Trophoblast cell (in vitro differentiated cells and primary cell): ENCODE measurements around the gene PPP3R2.

Experiments used
- DNase-seq, 2 donors: peaks; one replicate each; pipeline ENCODE4 v3.0.0-alpha.2; 2016
- H2AFZ ChIP-seq: 2 replicates; pipeline ENCODE4 v1.6.1; 2013; ENCODE audit warnings: low read length, moderate library complexity, mild to moderate bottlenecking; ENCODE audit not compliant: insufficient read depth, poor library complexity
- H2AK5ac ChIP-seq: 2 replicates; pipeline ENCODE4 v1.6.1; 2013; ENCODE audit warnings: mild to moderate bottlenecking, low read length
- H2BK120ac ChIP-seq: 2 replicates; pipeline ENCODE4 v1.6.1; 2013; ENCODE audit warnings: low read length, mild to moderate bottlenecking, moderate library complexity; ENCODE audit not compliant: insufficient read depth, poor library complexity
- H2BK12ac ChIP-seq: 2 replicates; pipeline ENCODE4 v1.6.1; 2013; ENCODE audit warnings: mild to moderate bottlenecking, low read length, moderate library complexity
- H2BK5ac ChIP-seq: 2 replicates; pipeline ENCODE4 v1.6.1; 2013; ENCODE audit warnings: low read length, low read depth, moderate library complexity, mild to moderate bottlenecking; ENCODE audit not compliant: poor library complexity
- H3K14ac ChIP-seq: 2 replicates; pipeline ENCODE4 v1.6.1; 2013; ENCODE audit warnings: mild to moderate bottlenecking, low read length
- H3K18ac ChIP-seq: 2 replicates; pipeline ENCODE4 v1.6.1; 2013; ENCODE audit warnings: mild to moderate bottlenecking, low read length
- H3K23ac ChIP-seq: 2 replicates; pipeline ENCODE4 v1.6.1; 2013; ENCODE audit warnings: low read length
- H3K27ac ChIP-seq: 2 replicates; pipeline ENCODE4 v1.5.1; 2013; ENCODE audit warnings: low read depth, mild to moderate bottlenecking, inconsistent platforms, low read length, moderate library complexity
- H3K27me3 ChIP-seq: 2 replicates; pipeline ENCODE4 v1.6.1; 2013; ENCODE audit warnings: inconsistent platforms, mild to moderate bottlenecking, low read length, moderate library complexity; ENCODE audit not compliant: insufficient read depth
- H3K36me3 ChIP-seq, 2 experiments: 1 replicate in 1 of 2; 2 replicates in 1 of 2; pipeline ENCODE4 v1.6.1; 2013; ENCODE audit warnings: low read length in 2 of 2, mild to moderate bottlenecking in 2 of 2, moderate library complexity in 1 of 2; ENCODE audit not compliant: insufficient read depth in 2 of 2, control insufficient read depth in 1 of 2
- H3K4ac ChIP-seq: 2 replicates; pipeline ENCODE4 v1.6.1; 2013; ENCODE audit warnings: low read depth, mild to moderate bottlenecking, low read length, moderate library complexity
- H3K4me1 ChIP-seq, 2 experiments: 1 replicate in 1 of 2; 2 replicates in 1 of 2; pipeline ENCODE4 v1.6.1; 2013; ENCODE audit warnings: low read length in 2 of 2, mild to moderate bottlenecking in 2 of 2, moderate library complexity in 1 of 2; ENCODE audit not compliant: insufficient read depth in 2 of 2, control insufficient read depth in 1 of 2
- H3K4me2 ChIP-seq: 2 replicates; pipeline ENCODE4 v1.6.1; 2013; ENCODE audit warnings: inconsistent platforms, mild to moderate bottlenecking, low read length, moderate library complexity
- H3K4me3 ChIP-seq: 2 replicates; pipeline ENCODE4 v1.5.1; 2013; ENCODE audit warnings: mild to moderate bottlenecking, low read depth, low read length, inconsistent platforms
- H3K79me1 ChIP-seq: one replicate; pipeline ENCODE4 v1.6.1; 2013; ENCODE audit warnings: low read length
- H3K79me2 ChIP-seq: 2 replicates; pipeline ENCODE4 v1.6.1; 2013; ENCODE audit warnings: low read length, mild to moderate bottlenecking; ENCODE audit not compliant: control insufficient read depth, insufficient read depth, poor library complexity
- H3K9ac ChIP-seq: 2 replicates; pipeline ENCODE4 v1.6.1; 2013; ENCODE audit warnings: mild to moderate bottlenecking, low read length
- H3K9me3 ChIP-seq: 2 replicates; pipeline ENCODE4 v1.6.1; 2013; ENCODE audit warnings: low read depth, mild to moderate bottlenecking, control low read depth, inconsistent platforms, low read length; ENCODE audit not compliant: insufficient read depth
- H4K12ac ChIP-seq: 2 replicates; pipeline ENCODE4 v1.6.1; 2013; ENCODE audit warnings: low read depth, mild to moderate bottlenecking, low read length, moderate library complexity
- H4K8ac ChIP-seq: 2 replicates; pipeline ENCODE4 v1.6.1; 2013; ENCODE audit warnings: low read depth, mild to moderate bottlenecking, low read length, moderate library complexity
- H4K91ac ChIP-seq: one replicate; pipeline ENCODE4 v1.6.1; 2013; ENCODE audit warnings: low read depth, mild to moderate bottlenecking, low read length, moderate library complexity
- WGBS: extraction: QIAGEN DNeasy Blood & Tissue Kit; methylation state at CpG from one replicate; pipeline ENCODE4 v1.1.7; 2013; ENCODE audit warnings: missing lambda C conversion rate; ENCODE audit not compliant: insufficient read length, insufficient coverage; ENCODE audit errors: extremely low coverage; 5-methylcytosine and 5-hydroxymethylcytosine counted together

The PPP3R2 gene

GRCh38 chr9:101635473-101635872 lies 40.7 kb upstream of the PPP3R2 start:
- H3K4me1 ChIP-seq = no peaks in the 10 kb centered on the region
- no peak overlapping the region for H4K12ac ChIP-seq
- H3K27me3 ChIP-seq = no peaks in the 10 kb centered on the region
- H3K79me2 ChIP-seq = no peaks in the 10 kb centered on the region
- H3K4ac ChIP-seq = no peak overlapping the region
- H2AFZ ChIP-seq = no peak overlapping the region
- H3K9me3 ChIP-seq = no peaks in the 10 kb centered on the region
- H3K9ac ChIP-seq = no peak overlapping the region
- no peak overlapping the region for H3K27ac ChIP-seq
- no peaks in the 10 kb centered on the region for H3K79me1 ChIP-seq
- DNase-seq = no peak
- H2BK120ac ChIP-seq = no peak overlapping the region
- no peak overlapping the region for H3K18ac ChIP-seq
- H3K4me3 ChIP-seq = no peak overlapping the region
- no peak overlapping the region for H3K23ac ChIP-seq
- H2BK5ac ChIP-seq = no peak overlapping the region
- H3K36me3 ChIP-seq = no peaks in the 10 kb centered on the region
- H4K8ac ChIP-seq = no peak overlapping the region
- no peak overlapping the region for H3K4me2 ChIP-seq
- no peak overlapping the region for H2BK12ac ChIP-seq
- WGBS = no CpG with 5 or more reads among the region's 1 CpG
- H2AK5ac ChIP-seq = no peak overlapping the region
- no peak overlapping the region for H3K14ac ChIP-seq
- no peak overlapping the region for H4K91ac ChIP-seq

DNA sequence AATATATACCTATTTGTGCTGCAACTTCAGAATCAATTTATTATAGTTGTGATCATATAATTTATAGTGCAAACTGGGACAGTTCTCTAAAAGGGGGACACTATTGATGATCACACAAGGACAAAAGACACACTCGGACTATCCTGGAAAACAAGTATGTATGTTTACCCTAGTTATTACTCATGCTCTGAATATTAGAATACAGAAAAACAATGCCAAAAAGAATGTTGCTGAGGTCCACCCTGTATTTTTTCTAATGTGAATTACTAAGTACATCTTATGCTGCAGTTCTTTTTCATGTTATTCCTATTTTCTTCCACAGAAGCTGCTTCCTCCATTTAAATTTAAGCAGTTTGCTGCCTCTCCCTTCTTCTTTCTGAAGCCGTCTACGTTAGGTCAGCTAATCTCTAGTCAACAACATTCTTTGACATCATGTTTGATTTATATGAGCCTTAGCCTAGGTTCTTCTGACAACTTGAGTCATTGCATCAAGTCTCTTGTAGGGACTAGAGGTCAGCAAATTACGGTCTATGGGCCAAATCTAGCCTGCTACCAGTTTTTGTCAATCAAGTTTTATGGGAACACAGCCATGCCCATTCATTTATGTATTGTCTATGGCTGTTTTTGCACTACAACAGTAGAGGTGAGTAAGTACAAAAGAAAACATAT lies 40.1 kb upstream of the PPP3R2 start:
- no peaks in the 10 kb centered on the region for H3K79me2 ChIP-seq
- no peak for DNase-seq
- no peak overlapping the region for H2BK120ac ChIP-seq
- no peak overlapping the region for H3K4me2 ChIP-seq
- H3K36me3 ChIP-seq = no peaks in the 10 kb centered on the region
- no peaks in the 10 kb centered on the region for H3K9me3 ChIP-seq
- no peak overlapping the region for H2BK12ac ChIP-seq
- H3K9ac ChIP-seq = no peak overlapping the region
- no peaks in the 10 kb centered on the region for H3K79me1 ChIP-seq
- WGBS = no CpG with 5 or more reads among the region's 4 CpGs
- no peak overlapping the region for H2AFZ ChIP-seq
- no peak overlapping the region for H3K4me3 ChIP-seq
- H4K8ac ChIP-seq = no peak overlapping the region
- H4K12ac ChIP-seq = no peak overlapping the region
- H3K4ac ChIP-seq = no peak overlapping the region
- no peak overlapping the region for H2BK5ac ChIP-seq
- H4K91ac ChIP-seq = no peak overlapping the region
- H2AK5ac ChIP-seq = no peak overlapping the region
- H3K27ac ChIP-seq = no peak overlapping the region
- no peaks in the 10 kb centered on the region for H3K27me3 ChIP-seq
- H3K4me1 ChIP-seq = no peaks in the 10 kb centered on the region
- no peak overlapping the region for H3K23ac ChIP-seq
- no peak overlapping the region for H3K14ac ChIP-seq
- no peak overlapping the region for H3K18ac ChIP-seq

GRCh38 chr9:101632611-101633010 lies 37.8 kb upstream of the PPP3R2 start:
- H4K12ac ChIP-seq = no peak overlapping the region
- no peak overlapping the region for H2BK120ac ChIP-seq
- no peak overlapping the region for H3K4ac ChIP-seq
- H4K8ac ChIP-seq = no peak overlapping the region
- H4K91ac ChIP-seq = no peak overlapping the region
- H3K18ac ChIP-seq = no peak overlapping the region
- no peak overlapping the region for H2BK12ac ChIP-seq
- H3K23ac ChIP-seq = no peak overlapping the region
- H3K9ac ChIP-seq = no peak overlapping the region
- H3K27me3 ChIP-seq = no peaks in the 10 kb centered on the region
- H3K79me1 ChIP-seq = no peaks in the 10 kb centered on the region
- H3K79me2 ChIP-seq = no peaks in the 10 kb centered on the region
- no peaks in the 10 kb centered on the region for H3K36me3 ChIP-seq
- no peak overlapping the region for H2AK5ac ChIP-seq
- no CpG with 5 or more reads among the region's 1 CpG for WGBS
- H3K4me2 ChIP-seq = no peak overlapping the region
- no peak for DNase-seq
- no peak overlapping the region for H3K4me3 ChIP-seq
- H2BK5ac ChIP-seq = no peak overlapping the region
- H3K14ac ChIP-seq = no peak overlapping the region
- H3K4me1 ChIP-seq = no peaks in the 10 kb centered on the region
- H2AFZ ChIP-seq = no peak overlapping the region
- no peak overlapping the region for H3K27ac ChIP-seq
- no peaks in the 10 kb centered on the region for H3K9me3 ChIP-seq

- no peak overlapping the region for H3K4me2 ChIP-seq
- H3K79me2 ChIP-seq = no peaks in the 10 kb centered on the region
- no peak overlapping the region for H3K18ac ChIP-seq
- no peak overlapping the region for H4K8ac ChIP-seq
- WGBS = no CpG with 5 or more reads among the region's 2 CpGs
- H3K4me1 ChIP-seq = no peaks in the 10 kb centered on the region
- H3K79me1 ChIP-seq = no peaks in the 10 kb centered on the region
- H2AK5ac ChIP-seq = no peak overlapping the region
- no peaks in the 10 kb centered on the region for H3K27me3 ChIP-seq
- no peak overlapping the region for H2BK120ac ChIP-seq
- no peak overlapping the region for H4K91ac ChIP-seq
- DNase-seq = no peak
- H2AFZ ChIP-seq = no peak overlapping the region
- no peaks in the 10 kb centered on the region for H3K36me3 ChIP-seq
- no peaks in the 10 kb centered on the region for H3K9me3 ChIP-seq
- no peak overlapping the region for H4K12ac ChIP-seq
- no peak overlapping the region for H3K9ac ChIP-seq
- no peak overlapping the region for H3K23ac ChIP-seq
- no peak overlapping the region for H3K4ac ChIP-seq
- no peak overlapping the region for H3K14ac ChIP-seq
- H3K4me3 ChIP-seq = no peak overlapping the region
- H2BK5ac ChIP-seq = no peak overlapping the region
- no peak overlapping the region for H2BK12ac ChIP-seq
- no peak overlapping the region for H3K27ac ChIP-seq
Measured at GRCh38 chr9:101631892-101632291, 37.1 kb upstream of the PPP3R2 start.
